ES-I3 (cell line): ENCODE results near the gene USF3.
"Not testable (repeated sequence)": the region's sequence is repeated elsewhere in the genome, so short reads cannot be mapped to it uniquely, and the experiment has no call there.

ENCODE experiments used
- H3K36me3 ChIP-seq: 2 replicates; pipeline ENCODE4 v1.6.1; 2013; ENCODE audit warnings: mild to moderate bottlenecking, low read length, control low read depth, moderate library complexity; ENCODE audit not compliant: insufficient read depth
- H3K4me1 ChIP-seq: 2 replicates; pipeline ENCODE4 v1.6.1; 2013; ENCODE audit warnings: mild to moderate bottlenecking, control low read depth, low read length; ENCODE audit not compliant: insufficient read depth
- H3K9ac ChIP-seq: 2 replicates; pipeline ENCODE4 v1.6.1; 2013; ENCODE audit warnings: low read depth, mild to moderate bottlenecking, low read length, moderate library complexity
- H3K9me3 ChIP-seq: 2 replicates; pipeline ENCODE4 v1.6.1; 2013; ENCODE audit warnings: mild to moderate bottlenecking, low read length, moderate library complexity; ENCODE audit not compliant: control insufficient read depth, insufficient read depth

Gene USF3

GRCh38 chr3:113654310-113654709 is 42.1 kb downstream of the USF3 start:
- Histone ChIP-seq H3K9ac (no peak overlapping the region), H3K36me3 (peaks cover 3% of the 10 kb centered on the region; the same call in 1 of the 2 replicates), H3K4me1 (peaks cover 6% of the 10 kb centered on the region; the same call in 1 of the 2 replicates), H3K9me3 (no peaks in the 10 kb centered on the region)

- Histone ChIP-seq H3K9ac (no peak overlapping the region), H3K4me1 (peaks cover 6% of the 10 kb centered on the region; the same call in 1 of the 2 replicates), H3K9me3 (peaks cover 3% of the 10 kb centered on the region; the same call in 1 of the 2 replicates), H3K36me3 (no peaks in the 10 kb centered on the region)
Measured at GRCh38 chr3:113649174-113649845, 47.1 kb downstream of the USF3 start.

GRCh38 chr3:113648524-113648923 is 47.9 kb downstream of the USF3 start:
- Histone ChIP-seq H3K36me3 (no peaks in the 10 kb centered on the region), H3K4me1 (peaks cover 6% of the 10 kb centered on the region; the same call in 1 of the 2 replicates), H3K9ac (no peak overlapping the region), H3K9me3 (peaks cover 10% of the 10 kb centered on the region; the same call in 1 of the 2 replicates)

- H3K4me1 ChIP-seq, result no peaks in the 10 kb centered on the region
Measured at GRCh38 chr3:113643583-113643982, 52.9 kb downstream of the USF3 start.

GRCh38 chr3:113638910-113639309 is 57.5 kb downstream of the USF3 start:
- H3K9me3 ChIP-seq, result peaks cover 5% of the 10 kb centered on the region; the same call in 1 of the 2 replicates
- H3K4me1 ChIP-seq, result no peaks in the 10 kb centered on the region
- H3K9ac ChIP-seq, result no peak overlapping the region
- H3K36me3 ChIP-seq, result no peaks in the 10 kb centered on the region

More at GRCh38 chr3:113643583-113643982, 52.9 kb downstream of the USF3 start:
- peaks cover 11% of the 10 kb centered on the region; the same call in 1 of the 2 replicates for H3K9me3 ChIP-seq
- H3K9ac ChIP-seq, result no peak overlapping the region
- H3K36me3 ChIP-seq, result no peaks in the 10 kb centered on the region

GRCh38 chr3:113637756-113638155 is 58.7 kb downstream of the USF3 start:
- Histone ChIP-seq H3K4me1 (no peaks in the 10 kb centered on the region), H3K9ac (no peak overlapping the region), H3K36me3 (no peaks in the 10 kb centered on the region), H3K9me3 (no peaks in the 10 kb centered on the region)

- not testable (repeated sequence) for H3K9ac ChIP-seq, H3K36me3 ChIP-seq, H3K9me3 ChIP-seq, H3K4me1 ChIP-seq
Measured at GRCh38 chr3:113636034-113636433, 60.4 kb downstream of the USF3 start.

- no peaks in the 10 kb centered on the region for H3K9me3 ChIP-seq
- H3K9ac ChIP-seq, result no peak overlapping the region
- no peaks in the 10 kb centered on the region for H3K4me1 ChIP-seq
- H3K36me3 ChIP-seq, result no peaks in the 10 kb centered on the region
Measured at GRCh38 chr3:113634782-113635474, 61.5 kb downstream of the USF3 start.

- H3K36me3 ChIP-seq, result no peaks in the 10 kb centered on the region
- H3K9ac ChIP-seq, result no peak overlapping the region
- no peaks in the 10 kb centered on the region for H3K9me3 ChIP-seq
- H3K4me1 ChIP-seq, result no peaks in the 10 kb centered on the region
Measured at GRCh38 chr3:113631573-113631972, 64.9 kb downstream of the USF3 start.

- H3K36me3 ChIP-seq, result no peaks in the 10 kb centered on the region
- H3K4me1 ChIP-seq, result no peaks in the 10 kb centered on the region
- H3K9ac ChIP-seq, result no peak overlapping the region
- H3K9me3 ChIP-seq, result no peaks in the 10 kb centered on the region
Measured at GRCh38 chr3:113630956-113631542, 65.4 kb downstream of the USF3 start.

- Histone ChIP-seq H3K9ac (no peak overlapping the region), H3K36me3 (no peaks in the 10 kb centered on the region), H3K9me3 (no peaks in the 10 kb centered on the region), H3K4me1 (no peaks in the 10 kb centered on the region)
Measured at GRCh38 chr3:113629584-113630421, 66.6 kb downstream of the USF3 start.

- Histone ChIP-seq H3K36me3 (no peaks in the 10 kb centered on the region), H3K9ac (no peak overlapping the region)
Measured at GRCh38 chr3:113628788-113629187, 67.7 kb downstream of the USF3 start.

GRCh38 chr3:113628316-113628715 is 68.1 kb downstream of the USF3 start:
- Histone ChIP-seq H3K9ac (no peak overlapping the region), H3K4me1 (no peaks in the 10 kb centered on the region), H3K36me3 (no peaks in the 10 kb centered on the region), H3K9me3 (no peaks in the 10 kb centered on the region)

More at GRCh38 chr3:113628788-113629187, 67.7 kb downstream of the USF3 start:
- Histone ChIP-seq H3K4me1 (no peaks in the 10 kb centered on the region), H3K9me3 (no peaks in the 10 kb centered on the region)
